Endothelial cell of umbilical vein (primary cell): ENCODE measurements around the gene VIT. TPM values are rescaled to one million over a fixed set of nuclear protein-coding genes. Genes with fewer than 3 reads are reported as not detected.

Experiments
- BruUV-seq: library from RNA; stranded (reverse); fragments of 400-500 nt; replicated peaks from 2 replicates; lab custom pipeline; 2021; lab: Mats Ljungman, UMichigan
- CTCF ChIA-PET: fragments of 300-600, 350-600 bp; sonication (Branson Sonifier 250); formaldehyde crosslinking; loops from one replicate; lab custom pipeline; 2021; ENCODE audit warnings: antibody characterized with exemption, inconsistent platforms; lab: Charles Lee
- POLR2A ChIA-PET: fragments of 300-600, 350-600 bp; sonication (Branson Sonifier 250); formaldehyde crosslinking; loops from one replicate; lab custom pipeline; 2021; ENCODE audit warnings: antibody characterized with exemption, inconsistent platforms; lab: Charles Lee
- DNase-seq: peaks from one replicate; pipeline ENCODE4 v3.0.0-alpha.2; 2011; ENCODE audit warnings: low read depth, low spot score
- FAIRE-seq: peaks from 2 replicates; lab custom pipeline; 2011; peaks lifted over from hg19 to GRCh38; lab: Jason Lieb, UNC
- H2AFZ ChIP-seq: 2 replicates; pipeline ENCODE4 v1.6.0; 2012; ENCODE audit warnings: low read depth, low read length, control low read depth, inconsistent platforms
- H3K27ac ChIP-seq: 2 replicates; pipeline ENCODE4 v1.5.1; 2011; ENCODE audit warnings: low read depth, mild to moderate bottlenecking, control low read depth, low read length, moderate library complexity; ENCODE audit not compliant: insufficient read depth
- H3K27me3 ChIP-seq, 2 experiments: 2 replicates each; pipeline versions ENCODE4 v1.6.0 to v1.6.1; 2011; ENCODE audit warnings: low read length in 2 of 2, mixed read lengths in 1 of 2; ENCODE audit not compliant: control insufficient read depth in 2 of 2, insufficient read depth in 2 of 2
- H3K36me3 ChIP-seq, 2 experiments: 2 replicates in 1 of 2; 3 replicates in 1 of 2; pipeline ENCODE4 v1.5.1; 2011; ENCODE audit warnings: low read length in 2 of 2, mild to moderate bottlenecking in 1 of 2, moderate library complexity in 1 of 2; ENCODE audit not compliant: control insufficient read depth in 2 of 2, insufficient read depth in 2 of 2; ENCODE audit errors: extremely low read depth in 1 of 2
- H3K4me1 ChIP-seq: 3 replicates; pipeline ENCODE4 v1.5.1; 2011; ENCODE audit warnings: mild to moderate bottlenecking, low read length; ENCODE audit not compliant: control insufficient read depth, insufficient read depth; ENCODE audit errors: extremely low read depth
- H3K4me2 ChIP-seq: 2 replicates; pipeline ENCODE4 v1.6.1; 2011; ENCODE audit warnings: low read length, control low read depth, mixed read lengths; ENCODE audit not compliant: insufficient read depth
- H3K4me3 ChIP-seq, 3 experiments: fragments of 200-600 bp in 1 of 3; sonication (generic), shearing (Covaris generic) in 1 of 3; replicated peaks in 1 of 3; 2 replicates each; pipeline ENCODE4 v1.5.1; 2011 to 2016; ENCODE audit warnings: control low read depth in 3 of 3, low read length in 3 of 3, mild to moderate bottlenecking in 2 of 3, inconsistent platforms in 1 of 3, low read depth in 1 of 3, moderate library complexity in 1 of 3; ENCODE audit not compliant: insufficient read depth in 1 of 3
- H3K79me2 ChIP-seq: 2 replicates; pipeline ENCODE4 v1.6.0; 2012; ENCODE audit warnings: low read length, inconsistent platforms; ENCODE audit not compliant: control insufficient read depth, insufficient read depth
- H3K9ac ChIP-seq: replicated peaks from 2 replicates; pipeline ENCODE3; 2011; ENCODE audit warnings: low read length, control low read depth; ENCODE audit not compliant: insufficient read depth; ENCODE audit errors: extremely low read depth
- H3K9me1 ChIP-seq: replicated peaks from 3 replicates; pipeline ENCODE4 v1.6.0; 2011; ENCODE audit warnings: mild to moderate bottlenecking, low read length; ENCODE audit not compliant: control insufficient read depth, insufficient read depth; ENCODE audit errors: extremely low read depth
- H3K9me3 ChIP-seq: replicated peaks from 2 replicates; pipeline ENCODE4 v1.5.1; 2012; ENCODE audit warnings: low read length, inconsistent platforms; ENCODE audit not compliant: control insufficient read depth, insufficient read depth
- H4K20me1 ChIP-seq: replicated peaks from 2 replicates; pipeline ENCODE3; 2011; ENCODE audit warnings: mild to moderate bottlenecking, low read length; ENCODE audit not compliant: control insufficient read depth, insufficient read depth; ENCODE audit errors: extremely low read depth
- CTCF ChIP-seq, 2 donors: IDR thresholded peaks; 1 replicate in 1 of 2; 2 replicates in 1 of 2; pipeline ENCODE4 v1.5.1; 2011; ENCODE audit warnings: low read length in 2 of 2, mild to moderate bottlenecking in 2 of 2, moderate library complexity in 2 of 2, control low read depth in 1 of 2, inconsistent platforms in 1 of 2, low read depth in 1 of 2; ENCODE audit not compliant: insufficient read depth in 1 of 2; ENCODE audit errors: extremely low read depth in 1 of 2
- EZH2 ChIP-seq: IDR thresholded peaks from 2 replicates; pipeline ENCODE4 v1.6.1; 2012; ENCODE audit warnings: borderline replicate concordance, low read depth, mild to moderate bottlenecking, moderate library complexity, low read length, inconsistent platforms; ENCODE audit not compliant: severe bottlenecking
- FOS ChIP-seq: IDR thresholded peaks from 2 replicates; pipeline ENCODE4 v1.6.1; 2011; ENCODE audit warnings: mild to moderate bottlenecking, low read length, moderate library complexity, borderline replicate concordance; ENCODE audit not compliant: insufficient read depth
- GATA2 ChIP-seq: IDR thresholded peaks from 2 replicates; pipeline ENCODE4 v1.7.0; 2011; ENCODE audit warnings: low read depth, mild to moderate bottlenecking, moderate library complexity, mixed read lengths, low read length; ENCODE audit not compliant: insufficient read length, insufficient read depth
- JUN ChIP-seq: IDR thresholded peaks from 2 replicates; pipeline ENCODE4 v1.6.1; 2011; ENCODE audit warnings: borderline replicate concordance, low read depth; ENCODE audit not compliant: insufficient read length, insufficient read depth
- MAX ChIP-seq: IDR thresholded peaks from 2 replicates; pipeline ENCODE4 v1.6.1; 2011; ENCODE audit not compliant: insufficient read depth, insufficient read length
- MYC ChIP-seq: IDR thresholded peaks from one replicate; pipeline ENCODE4 v1.6.1; 2011; ENCODE audit warnings: mild to moderate bottlenecking, low read depth, low read length
- POLR2A ChIP-seq: IDR thresholded peaks from 2 replicates; pipeline ENCODE4 v1.6.1; 2012; ENCODE audit warnings: low read depth, mild to moderate bottlenecking, control low read depth, low read length
- POLR2AphosphoS5 ChIP-seq: IDR thresholded peaks from 2 replicates; pipeline ENCODE4 v1.6.1; 2012; ENCODE audit warnings: low read depth, mild to moderate bottlenecking, control low read depth, low read length, moderate library complexity; ENCODE audit not compliant: insufficient read depth
- dilution Hi-C: fragments of 300-500 bp; cut with MboI; formaldehyde crosslinking; loops from one replicate; pipeline ENCODE4 v1.15.0; 2019; ENCODE audit warnings: low sequenced_read_pairs; ENCODE audit not compliant: extremely low pct_ligation_motif_present
- intact Hi-C: fragments of 100-400 bp; cut with micrococcal nuclease; formaldehyde crosslinking; loops from one replicate; pipeline ENCODE4 v1.10.0; 2022
- polyA plus RNA-seq, 4 experiments: library from polyadenylated mRNA; depleted of rRNA in 3 of 4; stranded (reverse) in 3 of 4; unstranded in 1 of 4; fragments of >200 nt; gene quantifications; 2 replicates each; pipeline versions ENCODE4 v1.2.1 to v1.2.3, GENCODE V29; 2011 to 2012; ENCODE audit warnings: missing spikeins in 1 of 4
- total RNA-seq: library from RNA; stranded (reverse); gene quantifications from 2 replicates; pipeline ENCODE4 v1.2.3, GENCODE V29; 2021

Gene VIT
- total and polyA plus RNA-seq, 2 donors (not counting 3 experiments of a cell fraction or from before 2014, with no cell fraction given) = 0.54 to 0.88 TPM

DNA sequence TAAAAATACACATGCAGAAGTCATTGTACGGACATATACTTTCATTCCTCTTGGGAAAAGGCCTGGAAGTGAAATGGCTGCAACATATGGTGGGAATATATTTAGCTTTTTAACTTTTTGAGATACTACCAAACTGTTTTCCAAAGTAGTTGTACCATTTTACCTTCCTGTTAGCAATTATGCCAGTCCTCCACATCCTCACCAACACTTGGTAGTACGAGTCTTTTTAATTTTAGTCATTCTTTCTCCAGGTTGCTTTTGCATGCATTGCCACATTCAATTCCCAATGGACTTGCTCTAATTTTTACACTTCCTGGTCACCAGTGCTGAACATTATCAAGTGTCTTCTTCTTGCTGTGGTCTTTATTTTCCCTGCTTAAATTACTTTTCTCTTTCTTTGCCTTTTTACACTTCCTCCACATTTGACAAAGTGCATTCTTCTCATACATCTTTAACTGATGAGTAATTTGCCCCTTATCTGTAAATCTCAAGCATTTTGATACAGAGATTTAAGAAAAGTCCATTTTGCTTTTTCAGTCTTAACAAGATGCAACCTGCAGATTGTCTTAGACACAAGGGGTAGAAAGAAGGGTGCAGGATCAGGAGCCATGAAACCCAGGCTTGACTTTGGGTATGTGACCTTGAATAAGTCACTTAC lies 14.5 kb downstream of the VIT start:
- Histone ChIP-seq H3K4me3 (no peak overlapping the region), H3K9me1 (no peaks in the 10 kb centered on the region), H3K4me2 (no peak overlapping the region), H3K4me1 (no peaks in the 10 kb centered on the region), H3K27ac (no peak overlapping the region), H2AFZ (no peak overlapping the region), H3K9ac (no peak overlapping the region), H3K36me3 (no peaks in the 10 kb centered on the region), H3K27me3 (peaks cover 3 to 4% of the 10 kb centered on the region in 2 experiments), H3K9me3 (no peaks in the 10 kb centered on the region), H3K79me2 (no peaks in the 10 kb centered on the region), H4K20me1 (no peaks in the 10 kb centered on the region)
- TF ChIP-seq CTCF (IDR thresholded peaks at IDR 0.05; ENCODE audit: extremely low read depth in 1 of 2, insufficient read depth in 1 of 2, low read depth in 1 of 2, low read length in 2 of 2) (no peak), MYC (no peak), MAX (no peak), POLR2AphosphoS5 (no peak), JUN (no peak), EZH2 (no peak), POLR2A (no peak), GATA2 (no peak), FOS (no peak)
- POLR2A ChIA-PET = no interaction called here
- CTCF ChIA-PET = no interaction called here
- dilution Hi-C loops = no loop called here
- BruUV-seq = no TSS peak
- DNase-seq (no peak), FAIRE-seq (no peak)
- intact Hi-C loops = no loop called here
